Measurements from ENCODE around the gene CEP72. TPM values are rescaled to one million over a fixed set of nuclear protein-coding genes. Genes with fewer than 3 reads are reported as not detected.

Gene CEP72
- total and polyA plus RNA-seq, 2 experiments from 2014 or later, result 1.7 to 2.4 TPM

- no peaks in the 10 kb centered on the region for H3K9me2 ChIP-seq (ENCODE audit: insufficient read depth)
- H3K36me3 ChIP-seq (ENCODE audit: low read depth), result no peaks in the 10 kb centered on the region
- H3K9ac ChIP-seq, result no peak overlapping the region
- no peak overlapping the region for H3K4me2 ChIP-seq (ENCODE audit: unreplicated experiment)
- no peak for DNase-seq
- peaks cover 4% of the 10 kb centered on the region for H3K27me3 ChIP-seq (replicated peaks; ENCODE audit: insufficient read depth)
- TF ChIP-seq EZH2 (IDR thresholded peaks at IDR 0.05; ENCODE audit: insufficient read depth, poor library complexity, severe bottlenecking) (no peak), EZH2phosphoT487 (IDR thresholded peaks at IDR 0.05; ENCODE audit: insufficient read depth, low read depth) (no peak)
- no peak overlapping the region for H2AFZ ChIP-seq
- no peaks in the 10 kb centered on the region for H3K4me1 ChIP-seq (ENCODE audit: insufficient read depth)
- H3K4me3 ChIP-seq, result no peak overlapping the region
- no peak overlapping the region for H3K27ac ChIP-seq
- H4K20me1 ChIP-seq (ENCODE audit: insufficient read depth), result no peaks in the 10 kb centered on the region
- 41 to 46% methylated on average over 13 of the region's 13 CpGs for WGBS, 2 experiments (ENCODE audit: low coverage in 1 of 2, low lambda C conversion rate in 2 of 2, missing lambda C conversion rate in 2 of 2)
- no peaks in the 10 kb centered on the region for H3K9me3 ChIP-seq (ENCODE audit: low read depth)
- in situ Hi-C loops (cut with MboI), result no loop called here
- H3F3A ChIP-seq (ENCODE audit: insufficient read depth), result no peaks in the 10 kb centered on the region; the same call in 1 of the 2 replicates
- no peaks in the 10 kb centered on the region for H3K79me2 ChIP-seq (ENCODE audit: insufficient read depth)
Measured at GRCh38 chr5:567664-568060, 44.5 kb upstream of the CEP72 start.

- peaks cover 8% of the 10 kb centered on the region for H3K27me3 ChIP-seq (replicated peaks; ENCODE audit: insufficient read depth)
- no peak overlapping the region for H3K4me2 ChIP-seq (ENCODE audit: unreplicated experiment)
- no peak overlapping the region for H3K4me3 ChIP-seq
- H3F3A ChIP-seq (ENCODE audit: insufficient read depth), result no peaks in the 10 kb centered on the region; the same call in 1 of the 2 replicates
- H3K4me1 ChIP-seq (ENCODE audit: insufficient read depth), result no peaks in the 10 kb centered on the region
- no peak overlapping the region for H2AFZ ChIP-seq
- no peak for TF ChIP-seq EZH2 (IDR thresholded peaks at IDR 0.05; ENCODE audit: insufficient read depth, poor library complexity, severe bottlenecking)
- no peaks in the 10 kb centered on the region for H3K79me2 ChIP-seq (ENCODE audit: insufficient read depth)
- in situ Hi-C loops (cut with MboI), result no loop called here
- H3K27ac ChIP-seq, result no peak overlapping the region
- no peaks in the 10 kb centered on the region for H3K9me3 ChIP-seq (ENCODE audit: low read depth)
- H3K9me2 ChIP-seq (ENCODE audit: insufficient read depth), result no peaks in the 10 kb centered on the region
- no peaks in the 10 kb centered on the region for H4K20me1 ChIP-seq (ENCODE audit: insufficient read depth)
- H3K36me3 ChIP-seq (ENCODE audit: low read depth), result no peaks in the 10 kb centered on the region
- WGBS, 2 experiments (ENCODE audit: low coverage in 1 of 2, low lambda C conversion rate in 2 of 2, missing lambda C conversion rate in 2 of 2), result 48 to 49% methylated on average over 23 to 27 of the region's 27 CpGs
- no peak for DNase-seq
- H3K9ac ChIP-seq, result no peak overlapping the region
Measured at GRCh38 chr5:568061-568781, 43.9 kb upstream of the CEP72 start.

GRCh38 chr5:568809-569208, 43.3 kb upstream of the CEP72 start:
- 76 to 88% methylated on average over 4 to 8 of the region's 8 CpGs for WGBS, 2 experiments (ENCODE audit: low coverage in 1 of 2, low lambda C conversion rate in 2 of 2, missing lambda C conversion rate in 2 of 2)
- Histone ChIP-seq H3K9me3 (ENCODE audit: low read depth) (no peaks in the 10 kb centered on the region), H3K4me1 (ENCODE audit: insufficient read depth) (no peaks in the 10 kb centered on the region), H2AFZ (no peak overlapping the region), H3K27ac (no peak overlapping the region), H3K4me3 (no peak overlapping the region), H3K79me2 (ENCODE audit: insufficient read depth) (no peaks in the 10 kb centered on the region), H3F3A (ENCODE audit: insufficient read depth) (no peaks in the 10 kb centered on the region; the same call in 1 of the 2 replicates), H3K27me3 (replicated peaks; ENCODE audit: insufficient read depth) (peaks cover 13% of the 10 kb centered on the region), H3K9me2 (ENCODE audit: insufficient read depth) (no peaks in the 10 kb centered on the region), H3K36me3 (ENCODE audit: low read depth) (no peaks in the 10 kb centered on the region), H3K9ac (no peak overlapping the region), H4K20me1 (ENCODE audit: insufficient read depth) (no peaks in the 10 kb centered on the region), H3K4me2 (ENCODE audit: unreplicated experiment) (no peak overlapping the region)
- TF ChIP-seq EZH2 (IDR thresholded peaks at IDR 0.05; ENCODE audit: insufficient read depth, poor library complexity, severe bottlenecking) (no peak), EZH2phosphoT487 (IDR thresholded peaks at IDR 0.05; ENCODE audit: insufficient read depth, low read depth) (no peak)
- DNase-seq, result no peak
- in situ Hi-C loops (cut with MboI), result no loop called here

- Histone ChIP-seq H3K4me2 (ENCODE audit: unreplicated experiment) (no peak overlapping the region), H3K36me3 (ENCODE audit: low read depth) (no peaks in the 10 kb centered on the region), H4K20me1 (ENCODE audit: insufficient read depth) (no peaks in the 10 kb centered on the region), H2AFZ (no peak overlapping the region), H3K9me3 (ENCODE audit: low read depth) (no peaks in the 10 kb centered on the region), H3F3A (ENCODE audit: insufficient read depth) (no peaks in the 10 kb centered on the region; the same call in 1 of the 2 replicates), H3K9me2 (ENCODE audit: insufficient read depth) (no peaks in the 10 kb centered on the region), H3K9ac (no peak overlapping the region), H3K79me2 (ENCODE audit: insufficient read depth) (no peaks in the 10 kb centered on the region), H3K4me3 (no peak overlapping the region), H3K27me3 (replicated peaks; ENCODE audit: insufficient read depth) (peaks cover 19% of the 10 kb centered on the region), H3K4me1 (ENCODE audit: insufficient read depth) (no peaks in the 10 kb centered on the region), H3K27ac (no peak overlapping the region)
- no peak for DNase-seq
- TF ChIP-seq EZH2 (IDR thresholded peaks at IDR 0.05; ENCODE audit: insufficient read depth, poor library complexity, severe bottlenecking), result no peak
- no peak for TF ChIP-seq EZH2phosphoT487 (IDR thresholded peaks at IDR 0.05; ENCODE audit: insufficient read depth, low read depth)
- in situ Hi-C loops (cut with MboI), result no loop called here
- WGBS, 2 experiments (ENCODE audit: low coverage in 1 of 2, low lambda C conversion rate in 2 of 2, missing lambda C conversion rate in 2 of 2), result 53 to 54% methylated on average over 22 to 23 of the region's 23 CpGs
Measured at GRCh38 chr5:569358-569867, 42.7 kb upstream of the CEP72 start.

Data from GM23248 (cell line).